Stimulated activated CD8-positive, alpha-beta memory T cell treated with anti-CD3 and anti-CD28 coated beads, Interleukin-4, amount 100 ng/mL, for 24 hours (primary cell): ENCODE results near the gene RRP1B.
"Not testable (repeated sequence)": the region's sequence is repeated elsewhere in the genome, so short reads cannot be mapped to it uniquely, and the experiment has no call there.

ENCODE experiments used
- DNase-seq: peaks from one replicate; pipeline ENCODE4 v3.0.0-alpha.2; 2020; ENCODE audit warnings: low read depth

Gene RRP1B

DNA sequence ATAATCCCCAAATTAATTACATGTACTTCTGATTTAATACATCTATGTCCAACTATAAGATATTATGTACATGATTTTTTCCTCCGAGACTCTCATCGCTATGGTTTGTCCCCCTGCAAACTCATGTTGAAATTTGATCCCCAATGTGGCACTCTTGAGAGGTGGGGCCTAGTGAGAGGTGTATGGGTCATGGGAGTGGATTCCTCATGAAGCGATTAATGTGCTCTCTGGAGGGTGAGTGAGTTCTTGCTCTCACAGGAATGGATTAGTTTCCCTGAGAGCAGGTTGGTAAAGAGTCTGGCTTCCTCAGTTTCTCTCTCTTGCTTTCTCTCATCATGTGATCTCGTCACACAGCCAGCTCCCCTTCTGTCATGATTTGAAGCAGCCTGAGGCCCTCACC lies 16.2 kb upstream of the RRP1B start:
- no peak for DNase-seq

DNA sequence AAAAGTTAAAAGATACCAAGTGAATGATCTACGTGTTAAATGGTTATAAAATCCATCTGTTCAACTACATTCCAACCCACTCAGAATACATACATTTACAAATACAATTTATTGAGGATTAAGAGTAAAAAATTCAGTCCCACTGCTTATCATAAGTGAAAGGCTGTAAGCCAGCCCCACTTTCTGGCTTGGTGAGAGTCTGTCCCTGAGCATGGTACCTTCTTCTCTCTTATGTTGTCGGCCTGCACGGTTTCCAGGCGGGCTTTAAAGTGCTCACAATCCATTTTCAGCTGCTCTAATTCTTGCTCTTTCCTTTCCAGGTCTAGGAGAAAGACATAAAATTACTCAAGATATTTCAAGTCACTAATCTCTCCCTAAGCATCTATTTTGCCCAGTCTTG lies 15.3 kb upstream of the RRP1B start:
- DNase-seq, result no peak

DNA sequence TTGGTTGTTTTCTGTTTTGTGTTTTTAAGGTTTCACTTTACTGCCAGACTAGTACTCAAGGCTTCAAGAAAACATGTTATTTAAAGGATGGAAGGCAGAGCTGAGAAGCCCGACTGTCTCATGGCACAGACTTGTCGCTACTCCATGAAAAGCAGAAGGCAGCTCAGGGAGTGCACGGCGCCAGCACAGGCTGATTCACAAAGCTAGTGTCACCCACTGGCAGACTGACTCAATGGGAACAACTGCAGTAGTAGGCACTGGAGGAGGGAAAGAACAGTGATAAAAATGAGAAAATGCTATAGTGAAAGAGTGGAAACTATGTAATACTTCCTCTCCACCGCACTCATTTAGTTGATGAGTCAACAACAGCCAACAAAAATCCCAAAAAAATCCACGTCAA lies 14.8 kb upstream of the RRP1B start:
- DNase-seq, result no peak

DNA sequence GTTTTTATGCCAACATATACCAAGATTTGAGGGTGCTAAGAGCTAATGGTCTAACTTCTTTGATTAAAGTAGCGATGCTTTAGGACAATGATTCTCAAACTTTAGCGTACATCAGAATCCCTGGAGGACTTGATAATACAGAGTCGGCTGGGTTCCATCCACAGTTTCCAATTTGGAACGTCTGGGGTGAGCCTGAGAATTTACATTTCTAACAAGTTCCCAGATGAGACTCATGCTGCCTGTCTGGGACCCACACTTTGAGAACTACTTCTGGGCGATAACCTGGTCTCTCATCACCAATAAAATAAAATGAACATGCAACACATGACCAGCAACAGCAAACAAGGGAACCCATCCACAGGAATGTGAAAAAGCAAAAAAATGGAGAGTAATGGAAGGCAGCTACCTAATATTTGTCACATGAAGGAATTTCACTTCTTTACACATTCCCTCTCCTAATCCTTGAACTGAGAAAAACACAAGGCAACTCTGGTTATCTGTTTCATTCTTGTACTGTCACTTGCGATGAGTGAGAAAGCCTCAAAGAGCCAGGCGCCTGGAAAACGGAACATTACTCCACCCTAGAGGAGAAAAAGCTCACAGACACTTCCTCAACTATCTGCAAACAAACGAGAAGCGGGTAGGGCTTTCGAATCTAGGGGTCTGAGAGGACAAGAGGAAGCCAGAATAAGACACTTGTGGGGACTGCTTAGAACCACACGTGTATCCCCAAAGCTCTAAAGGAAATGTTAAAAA lies 14.0 kb upstream of the RRP1B start:
- DNase-seq, result no peak

DNA sequence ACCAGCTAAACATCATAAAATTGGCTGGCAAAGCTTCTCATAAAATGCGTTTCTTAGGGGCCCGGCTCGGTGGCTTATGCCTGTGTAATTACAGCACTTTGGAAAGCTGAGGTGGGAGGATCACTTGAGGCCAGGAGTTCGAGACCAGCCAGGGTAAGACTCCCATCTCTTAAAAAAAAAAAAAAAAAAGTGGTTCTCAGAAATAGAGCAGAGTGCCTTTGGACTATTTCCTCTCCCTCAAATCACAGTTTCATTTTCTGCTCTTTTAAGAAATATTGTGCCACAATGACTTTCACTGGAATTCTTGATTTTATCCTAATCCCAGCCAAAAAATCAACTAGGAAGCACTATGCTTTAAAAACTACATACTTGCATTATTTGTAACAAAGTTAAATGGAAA lies 13.4 kb upstream of the RRP1B start:
- no peak for DNase-seq

DNA sequence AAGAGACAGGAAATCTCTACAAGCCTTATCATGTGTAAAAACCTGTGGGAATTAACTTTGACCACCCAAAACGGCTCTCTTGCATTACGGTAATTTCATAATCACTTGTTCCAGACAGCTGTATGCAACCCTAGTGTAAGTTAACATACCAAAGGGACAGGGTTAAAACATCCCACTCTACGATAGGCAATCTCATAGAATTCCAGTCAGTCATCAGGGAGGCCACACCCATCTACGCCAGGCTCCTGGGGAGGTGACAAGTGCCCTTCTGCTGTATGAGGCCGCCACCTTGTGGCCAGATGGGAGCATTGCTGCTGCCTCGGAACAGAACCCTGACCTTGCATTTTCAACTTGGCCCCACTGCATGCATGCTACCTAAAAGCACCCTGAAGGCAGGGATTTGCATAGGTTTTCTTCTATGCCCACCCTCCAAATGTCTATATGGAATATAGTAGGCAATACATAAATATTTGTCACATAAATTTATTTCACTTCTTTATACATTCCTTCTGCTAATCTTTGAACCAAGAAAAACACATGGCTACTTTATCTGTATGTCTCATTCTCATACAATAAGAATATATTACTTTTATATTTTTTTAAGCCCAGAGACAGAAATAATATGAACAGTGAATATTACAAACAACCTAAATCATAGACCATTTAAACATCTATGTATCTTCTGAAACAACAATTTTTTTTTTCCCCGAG lies 12.7 kb upstream of the RRP1B start:
- DNase-seq, result peak; percentile 71

DNA sequence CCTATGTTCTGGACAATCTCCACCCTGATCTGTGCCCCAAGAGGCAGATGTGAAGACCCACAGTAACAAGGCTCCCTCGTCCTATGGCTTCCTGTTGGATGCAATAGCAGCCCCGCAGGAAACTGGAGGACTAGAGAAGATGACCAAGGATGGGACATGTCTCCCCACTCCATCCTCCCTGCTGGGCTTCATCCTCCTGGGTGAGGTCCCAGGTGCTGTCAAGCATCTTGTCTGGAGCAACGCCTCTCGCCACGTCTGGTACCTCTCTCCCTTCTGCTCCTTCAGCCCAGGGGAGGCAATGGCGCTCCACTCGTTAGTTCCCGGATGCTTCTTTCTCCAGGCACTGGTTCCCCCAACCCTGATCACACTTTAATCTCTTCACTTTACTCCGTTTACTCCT lies 11.2 kb upstream of the RRP1B start:
- no peak for DNase-seq

DNA sequence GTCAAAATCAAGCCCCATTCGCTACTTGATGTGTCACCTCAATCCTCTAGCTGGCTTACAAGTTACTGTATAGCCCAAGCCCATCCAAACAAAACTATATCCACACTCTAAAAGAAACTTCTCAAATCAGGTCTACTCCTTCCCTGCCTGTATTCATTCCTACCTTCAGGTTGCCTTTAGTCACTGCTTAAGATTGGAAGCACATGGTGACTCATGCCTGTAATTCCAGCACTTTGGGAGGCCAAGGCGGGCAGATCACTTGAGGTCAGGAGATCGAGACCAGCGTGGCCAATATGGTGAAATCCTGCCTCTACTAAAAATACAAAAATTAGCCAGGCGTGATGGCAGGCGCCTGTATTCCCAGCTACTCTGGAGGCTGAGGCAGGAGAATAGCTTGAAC lies 7.4 kb upstream of the RRP1B start:
- DNase-seq, result not testable (repeated sequence)

DNA sequence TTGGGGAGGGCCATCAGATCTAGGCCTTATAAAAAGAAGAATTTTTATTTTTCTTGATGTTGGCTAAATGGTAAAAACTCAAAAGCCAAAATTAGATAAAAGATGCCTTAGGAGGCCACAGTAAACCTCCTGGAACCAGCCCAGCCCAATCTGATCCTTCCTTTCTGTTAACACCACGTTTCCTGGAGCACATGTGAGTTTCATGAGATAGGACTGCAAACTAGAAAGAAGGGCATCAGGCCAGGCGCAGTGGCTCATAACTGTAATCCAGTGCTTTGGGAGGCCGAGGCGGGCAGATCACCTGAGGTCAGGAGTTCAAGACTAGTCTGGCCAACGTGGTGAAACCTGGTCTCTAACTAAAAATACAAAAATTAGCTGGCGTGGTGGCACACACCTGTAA lies 6.7 kb upstream of the RRP1B start:
- no peak for DNase-seq

DNA sequence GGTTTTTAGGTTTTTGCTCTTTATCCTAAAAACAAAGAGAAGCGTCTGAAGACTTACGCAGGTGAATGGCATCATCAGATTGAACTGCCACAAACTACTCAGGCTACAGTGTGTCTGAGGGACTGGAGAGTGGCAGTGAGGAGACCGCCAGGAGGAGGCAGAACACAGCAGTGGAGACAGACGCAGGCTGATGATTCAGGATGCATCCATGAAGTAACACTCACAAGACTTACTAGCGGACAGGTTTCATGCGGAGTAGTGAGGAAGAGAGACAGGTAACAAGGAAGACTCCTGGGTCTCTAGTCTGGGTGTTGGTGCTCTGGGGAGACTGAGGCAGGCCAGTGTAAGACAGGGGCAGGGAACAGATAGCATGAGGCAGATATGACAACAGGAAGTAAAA lies 5.7 kb upstream of the RRP1B start:
- DNase-seq, result no peak

DNA sequence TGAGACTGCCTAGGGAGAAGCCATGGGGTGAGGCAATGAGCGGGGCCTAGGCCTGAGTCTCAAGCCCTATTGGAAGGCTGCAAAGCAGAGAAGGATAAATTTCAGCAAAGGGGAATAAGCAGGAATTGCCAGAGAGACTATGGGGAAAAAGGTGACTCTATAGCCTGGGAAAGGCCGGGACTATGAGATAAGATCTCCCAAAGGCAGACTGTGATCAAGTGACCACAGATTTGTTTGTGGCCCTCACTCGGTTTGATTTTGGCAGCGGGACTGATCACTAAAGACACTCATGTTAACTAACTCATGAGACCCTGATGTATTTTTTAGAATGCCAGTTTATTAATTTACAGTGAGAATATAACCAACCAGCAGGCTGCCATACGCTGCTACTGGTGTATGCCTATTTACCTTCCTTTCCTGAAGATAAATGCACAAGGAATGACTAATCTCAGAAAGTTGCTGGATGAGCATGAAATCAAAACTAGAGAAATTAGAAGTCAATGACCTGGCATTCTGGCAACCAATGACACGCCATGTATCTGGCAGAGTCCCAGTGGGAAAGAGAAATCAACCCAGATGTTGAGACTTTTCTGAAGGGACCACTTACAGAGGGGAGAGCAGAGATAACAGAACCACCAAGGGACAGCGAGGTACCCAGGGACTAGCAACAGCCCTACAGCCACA lies 4.4 kb upstream of the RRP1B start:
- no peak for DNase-seq

DNA sequence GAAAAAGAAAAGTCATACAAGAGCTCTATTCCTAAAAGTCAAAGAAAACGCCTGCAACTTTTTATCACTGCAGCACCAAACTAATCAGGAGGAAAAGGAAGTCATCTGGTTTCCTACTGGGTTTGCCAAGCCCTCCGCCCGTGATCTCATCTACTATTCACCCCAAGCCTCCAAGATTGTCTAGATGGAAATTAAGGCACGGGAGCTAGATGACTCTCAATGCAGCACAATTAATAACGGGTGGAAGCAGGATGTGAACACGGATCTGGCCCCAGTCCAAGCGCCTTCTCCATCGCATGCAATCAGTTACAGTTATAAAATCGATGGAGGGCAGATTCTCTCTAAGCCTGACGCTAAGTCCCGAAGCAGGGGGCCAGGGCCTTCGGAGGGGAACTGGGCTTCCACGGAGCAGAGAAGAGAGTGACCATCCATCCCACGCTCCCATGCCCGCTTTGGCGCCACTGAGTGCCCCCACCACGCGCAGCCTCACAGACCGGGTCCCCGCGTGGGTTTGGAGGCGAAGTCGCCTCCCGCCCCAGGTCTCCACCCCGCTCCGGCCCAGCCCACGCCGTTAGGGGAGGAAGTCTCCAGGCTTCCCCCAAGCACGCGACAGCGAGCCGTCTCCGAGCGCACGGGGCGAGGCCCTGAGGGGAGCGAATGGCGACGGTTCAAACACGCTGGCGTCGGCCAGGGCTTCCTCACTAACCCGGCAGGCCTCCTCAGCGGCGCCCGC lies 1.8 kb upstream of the RRP1B start:
- no peak for DNase-seq

DNA sequence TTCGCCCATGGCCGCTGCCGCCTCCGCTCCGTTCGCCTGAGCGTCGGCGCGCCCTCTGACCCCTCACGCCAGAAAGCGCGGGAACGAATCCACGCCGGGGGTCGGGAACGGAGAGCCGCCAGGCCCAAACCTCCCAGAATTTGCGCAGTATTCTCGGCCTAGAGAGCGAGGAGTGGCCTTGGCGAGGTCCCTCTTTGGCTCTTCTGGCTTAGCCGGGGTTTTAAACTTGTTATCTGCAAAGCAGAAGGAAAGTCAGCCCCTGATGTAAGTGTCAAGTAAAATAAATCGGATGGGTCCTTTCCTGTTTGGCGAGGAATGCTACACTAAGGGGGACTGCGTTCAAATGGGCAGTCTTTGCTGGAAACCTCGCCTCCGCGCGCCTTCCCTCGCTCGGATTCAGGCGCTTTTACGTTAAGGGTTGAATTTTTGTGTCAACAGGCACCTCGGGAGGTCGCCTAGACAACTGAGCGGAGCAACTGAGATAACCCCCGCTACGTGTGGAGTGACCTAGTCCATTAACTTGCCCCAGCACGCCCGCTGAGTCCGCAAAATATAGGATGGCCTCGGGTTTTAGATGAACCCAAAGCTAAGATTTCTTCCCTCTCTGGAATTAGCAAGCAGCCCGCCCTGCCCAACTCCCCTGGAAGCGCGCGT lies 1.1 kb upstream of the RRP1B start:
- DNase-seq, result no peak

DNA sequence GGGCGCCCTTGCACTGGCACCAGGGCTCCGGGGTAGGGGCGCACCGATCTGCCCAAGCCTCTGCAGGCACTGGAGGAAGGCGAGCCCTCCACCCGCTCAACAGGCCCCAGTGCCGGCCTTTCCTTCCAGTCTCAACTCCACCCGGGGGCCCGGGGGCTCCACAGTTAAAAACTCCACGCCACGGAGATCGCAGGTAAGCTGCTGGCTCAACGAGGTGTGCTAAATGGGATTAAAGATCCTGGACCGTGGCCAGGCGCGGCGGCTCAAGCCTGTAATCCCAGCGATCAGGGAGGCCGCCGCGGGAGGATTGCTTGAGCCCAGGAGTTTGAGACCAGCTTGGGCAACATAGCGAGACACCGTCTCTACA lies 608 bp upstream of the RRP1B start:
- no peak for DNase-seq

DNA sequence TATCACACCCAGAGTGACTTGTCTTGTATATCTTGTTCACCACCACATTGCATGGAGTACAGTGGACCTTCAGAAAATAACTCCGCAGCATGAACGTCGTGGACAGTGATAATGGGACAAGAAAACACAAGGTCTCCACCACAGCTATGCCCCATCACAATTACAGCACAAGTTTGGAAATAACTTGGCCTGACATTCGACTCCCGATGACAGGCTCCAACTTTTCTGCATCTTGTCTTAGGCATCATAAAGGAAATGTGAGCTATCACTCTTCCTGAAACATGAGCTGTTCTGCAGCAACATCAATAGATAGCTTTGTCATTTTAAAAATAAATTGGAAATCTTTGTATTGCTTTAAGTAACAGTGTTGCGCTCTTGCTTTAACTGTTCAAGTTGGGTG lies 2.9 kb downstream of the RRP1B start:
- DNase-seq, result no peak

DNA sequence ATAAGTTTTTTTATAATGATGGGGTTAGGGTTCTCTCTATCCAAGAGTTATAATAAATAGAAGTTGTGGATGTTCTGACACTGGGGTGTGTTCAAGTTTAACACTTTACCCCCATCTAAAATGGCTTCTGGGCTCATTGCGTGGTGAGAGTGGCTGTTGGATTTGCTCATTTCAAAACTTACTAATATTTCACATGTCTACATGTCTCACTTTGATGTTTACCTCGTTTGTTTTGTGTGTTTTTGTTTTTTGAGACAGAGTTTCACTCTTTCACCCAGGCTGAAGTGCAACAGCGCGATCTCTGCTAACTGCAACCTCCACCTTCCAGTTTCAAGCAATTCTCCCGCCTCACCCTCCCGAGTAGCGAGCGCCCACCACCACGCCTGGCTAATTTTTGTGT lies 3.7 kb downstream of the RRP1B start:
- DNase-seq, result no peak

DNA sequence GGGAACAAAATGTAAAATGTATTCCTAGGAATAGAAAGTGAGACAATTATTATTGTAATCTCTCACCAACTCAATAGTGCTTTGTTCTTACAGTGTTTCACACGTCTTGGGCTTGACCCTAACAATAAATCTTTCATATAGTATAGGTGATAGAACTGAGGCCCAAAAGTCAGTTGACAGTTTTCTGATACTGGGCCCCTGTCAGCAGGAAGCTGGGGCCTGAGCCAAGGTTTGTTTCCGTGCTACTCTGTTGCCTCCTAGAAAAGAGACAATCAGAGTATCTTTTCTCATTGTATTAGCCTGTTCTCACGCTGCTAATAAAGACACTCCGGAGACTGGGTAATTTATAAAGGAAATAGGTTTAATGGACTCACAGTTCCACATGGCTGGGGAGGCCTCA lies 5.0 kb downstream of the RRP1B start:
- DNase-seq, result no peak

DNA sequence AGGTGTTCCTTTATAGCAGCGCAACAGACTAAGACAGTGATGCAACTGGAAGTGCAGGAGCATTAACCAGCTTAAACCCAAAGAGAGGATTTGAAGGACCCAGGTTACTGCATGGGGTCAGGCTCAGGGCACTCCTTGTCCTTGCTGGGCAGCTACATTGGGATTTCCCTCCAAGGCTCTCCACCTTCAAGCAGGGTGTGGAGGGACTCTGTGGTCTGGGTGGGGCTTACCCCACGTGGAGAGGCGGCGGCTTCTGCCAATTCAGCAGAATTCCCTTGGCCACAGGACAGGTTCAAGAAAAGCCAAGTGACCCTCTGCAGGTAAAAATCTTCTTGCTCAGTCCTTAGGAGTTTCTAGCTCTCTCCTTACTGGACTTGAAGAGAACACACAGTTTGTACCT lies 6.5 kb downstream of the RRP1B start:
- DNase-seq, result no peak

DNA sequence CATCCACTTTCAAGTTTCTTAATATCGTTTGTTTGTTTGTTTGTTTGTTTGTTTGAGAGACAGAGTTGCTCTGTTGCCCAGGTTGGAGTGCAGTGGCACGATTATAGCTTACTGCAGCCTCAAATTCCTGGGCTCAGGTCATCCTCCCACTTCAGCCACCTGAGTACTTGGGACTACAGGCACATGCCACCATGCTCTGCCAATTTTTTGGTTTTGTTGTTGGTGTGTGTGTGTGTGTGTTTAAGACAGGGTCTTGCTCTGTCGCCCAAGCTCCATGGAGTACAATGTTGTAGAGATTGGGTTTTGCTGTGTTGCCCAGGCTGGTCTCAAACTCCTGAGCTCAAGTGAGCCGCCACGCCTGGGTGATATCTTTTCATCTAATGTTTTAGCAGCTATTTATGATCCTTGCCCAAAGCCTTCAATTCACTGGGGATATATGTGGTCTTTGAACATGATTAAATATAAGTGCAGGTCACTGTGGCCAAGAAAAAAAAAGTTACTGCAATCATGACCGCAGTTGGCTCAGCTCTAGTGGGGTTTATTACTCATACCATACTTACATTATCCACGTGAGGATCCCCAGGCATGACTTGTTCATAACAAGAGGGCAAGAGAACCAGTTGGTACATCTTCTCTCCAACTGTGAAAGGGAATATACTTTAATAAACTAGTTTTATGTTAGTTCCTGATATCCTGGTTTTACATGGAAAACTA lies 8.0 kb downstream of the RRP1B start:
- DNase-seq, result no peak

DNA sequence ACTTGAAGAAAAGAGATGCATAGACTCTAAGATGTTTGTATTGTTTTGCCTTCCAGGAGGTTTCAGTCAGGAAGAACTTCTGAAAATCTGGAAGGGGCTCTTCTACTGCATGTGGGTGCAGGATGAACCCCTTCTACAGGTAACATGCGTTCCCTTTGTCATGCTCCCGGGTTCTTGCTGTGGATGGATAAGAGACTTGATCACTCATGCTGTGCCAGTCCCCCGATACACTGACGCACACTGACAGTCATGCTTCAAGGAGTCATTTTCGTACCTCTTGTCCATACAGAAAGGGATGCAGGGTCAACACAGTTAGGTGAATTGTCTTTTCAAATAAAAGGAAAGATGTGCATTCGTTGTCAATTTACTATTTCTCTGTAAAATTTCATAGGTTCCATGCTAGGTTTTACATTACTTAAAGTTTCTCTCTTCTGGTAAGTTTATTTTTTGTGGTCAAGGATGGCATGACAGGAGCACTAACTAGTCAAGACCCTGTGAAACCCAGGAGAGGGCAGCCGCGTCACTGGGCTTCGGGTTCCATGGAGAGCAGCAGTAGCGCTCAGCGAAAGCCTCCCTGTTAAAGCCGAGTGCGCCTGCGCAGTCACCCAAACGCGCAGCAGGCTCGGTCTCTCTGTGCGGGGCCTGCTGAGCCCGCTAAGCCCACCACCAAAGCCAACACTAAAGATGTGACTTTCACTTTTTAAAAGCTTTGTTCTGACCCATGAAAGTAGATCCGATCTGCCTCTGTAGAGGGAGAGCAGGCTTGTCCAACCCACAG lies 10.7 kb downstream of the RRP1B start:
- DNase-seq, result no peak

DNA sequence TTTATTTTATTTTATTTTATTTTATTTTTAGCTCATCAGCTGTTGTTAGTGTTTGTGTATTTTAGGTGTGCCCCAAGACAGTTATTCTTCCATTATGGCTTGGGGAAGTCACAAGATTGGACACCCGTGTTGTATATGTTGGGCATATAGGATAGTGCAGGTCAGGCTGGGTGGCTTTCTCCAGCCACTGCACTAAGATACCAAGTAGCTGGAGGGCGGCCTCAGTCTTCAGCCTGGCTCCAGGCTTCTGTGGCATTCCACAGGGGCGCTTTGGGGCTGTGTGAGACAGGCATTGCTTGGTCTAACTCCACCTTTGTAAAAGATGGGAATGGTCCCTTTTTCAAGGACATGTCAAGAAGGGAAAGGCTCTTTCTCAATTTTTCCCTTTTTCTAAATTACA lies 16.5 kb downstream of the RRP1B start:
- no peak for DNase-seq
